H1 (cell line): ENCODE measurements around the gene PRSS22. TPM values are rescaled to one million over a fixed set of nuclear protein-coding genes. Genes with fewer than 3 reads are reported as not detected.

Experiments used
- JUND ChIP-seq: IDR thresholded peaks from 2 replicates; pipeline ENCODE4 v1.6.1; 2011; ENCODE audit warnings: mild to moderate bottlenecking, improper control_type of control experiment, low read length
- MAX ChIP-seq: IDR thresholded peaks from 2 replicates; pipeline ENCODE4 v1.6.1; 2012; ENCODE audit warnings: inconsistent platforms
- polyA plus RNA-seq, 7 experiments: library from polyadenylated mRNA; depleted of rRNA in 3 of 7; stranded (reverse) in 5 of 7; unstranded in 2 of 7; fragments of >200 nt in 5 of 7; fragments of 200-250 nt in 2 of 7; gene quantifications; 1 replicate in 5 of 7; 2 replicates in 1 of 7; 4 replicates in 1 of 7; pipeline versions ENCODE4 v1.2.1 to v1.2.3, GENCODE V29; 2011 to 2013; ENCODE audit warnings: missing spikeins in 2 of 7, mixed read lengths in 2 of 7
- total RNA-seq: library from RNA; stranded (reverse); fragmentation: NEBNext Ultra II Directional; extraction: Animal tissue kit (Norgen Biotek cat#: 25700); gene quantifications from 2 replicates; pipeline ENCODE4 v1.2.1, GENCODE V29; 2021

PRSS22 gene
- total and polyA plus RNA-seq, 2 of the 8 experiments (the other 6 are each of a cell fraction or from before 2014, with no cell fraction given), result 4.0 to 4.4 TPM

GRCh38 chr16:2904922-2905240, 46.9 kb upstream of the PRSS22 start (continued):
- no peak for TF ChIP-seq JUND
- TF ChIP-seq MAX, result no peak
